ENCODE results near the gene TRPC4AP.
"Not testable (repeated sequence)": the region's sequence is repeated elsewhere in the genome, so short reads cannot be mapped to it uniquely, and the experiment has no call there.

Gene TRPC4AP

GRCh38 chr20:35106827-35107380 lies 14.3 kb upstream of the TRPC4AP start:
- DNase-seq (ENCODE audit: low spot score), result no peak
- FAIRE-seq, result no peak

- DNase-seq (ENCODE audit: low spot score), result no peak
- no peak for FAIRE-seq
These were observed 12.2 kb upstream of the TRPC4AP start for GRCh38 chr20:35104685-35105295.

DNA sequence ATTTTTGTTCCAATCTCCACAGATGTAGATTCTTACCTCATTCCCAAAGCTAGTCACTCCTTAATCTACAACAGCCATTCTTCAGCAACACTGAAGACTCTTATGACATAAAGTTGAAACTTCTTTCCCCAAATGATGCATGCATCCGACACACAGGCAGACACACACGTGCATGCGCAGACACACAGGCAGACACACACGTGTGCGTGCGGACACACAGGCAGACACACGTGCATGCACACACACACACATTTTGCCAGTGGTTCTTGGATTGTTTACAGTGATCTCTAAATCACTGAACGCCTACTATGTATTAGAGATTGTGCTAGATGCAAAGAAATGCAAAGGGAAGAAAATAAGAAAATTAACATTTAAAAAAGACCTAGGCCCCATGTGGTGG lies 9.0 kb upstream of the TRPC4AP start:
- no peak for DNase-seq (ENCODE audit: low spot score)
- FAIRE-seq, result no peak

DNA sequence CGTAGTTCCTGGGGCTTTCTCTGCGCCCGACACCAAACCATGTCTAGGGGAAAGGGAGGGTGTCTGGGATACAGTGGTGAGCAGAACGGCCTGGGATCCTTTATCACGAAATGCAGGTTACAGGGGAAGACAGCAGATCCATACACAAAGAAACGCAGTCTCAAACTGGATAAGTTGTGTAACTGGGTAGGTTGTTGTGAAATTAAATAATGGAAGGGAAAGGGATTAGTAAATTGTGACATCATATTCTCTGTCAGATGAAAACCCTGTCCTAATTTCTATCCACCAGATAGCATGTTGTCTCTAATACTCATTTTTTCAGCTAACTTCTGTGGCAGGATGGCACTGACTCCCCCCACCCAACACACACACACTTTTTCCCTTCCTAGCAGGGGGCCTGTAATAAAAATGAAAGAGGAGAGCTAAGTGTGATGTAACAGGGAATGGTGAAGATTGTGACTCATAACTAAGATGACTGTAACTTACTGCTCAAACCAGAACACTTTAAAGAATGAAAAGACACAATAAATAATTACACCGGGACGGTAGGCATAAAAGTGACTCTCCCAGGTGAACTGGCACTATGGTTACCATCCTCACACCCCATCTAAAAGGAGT lies 769 bp upstream of the TRPC4AP start:
- peak; percentile 89 for DNase-seq (ENCODE audit: low spot score)

DNA sequence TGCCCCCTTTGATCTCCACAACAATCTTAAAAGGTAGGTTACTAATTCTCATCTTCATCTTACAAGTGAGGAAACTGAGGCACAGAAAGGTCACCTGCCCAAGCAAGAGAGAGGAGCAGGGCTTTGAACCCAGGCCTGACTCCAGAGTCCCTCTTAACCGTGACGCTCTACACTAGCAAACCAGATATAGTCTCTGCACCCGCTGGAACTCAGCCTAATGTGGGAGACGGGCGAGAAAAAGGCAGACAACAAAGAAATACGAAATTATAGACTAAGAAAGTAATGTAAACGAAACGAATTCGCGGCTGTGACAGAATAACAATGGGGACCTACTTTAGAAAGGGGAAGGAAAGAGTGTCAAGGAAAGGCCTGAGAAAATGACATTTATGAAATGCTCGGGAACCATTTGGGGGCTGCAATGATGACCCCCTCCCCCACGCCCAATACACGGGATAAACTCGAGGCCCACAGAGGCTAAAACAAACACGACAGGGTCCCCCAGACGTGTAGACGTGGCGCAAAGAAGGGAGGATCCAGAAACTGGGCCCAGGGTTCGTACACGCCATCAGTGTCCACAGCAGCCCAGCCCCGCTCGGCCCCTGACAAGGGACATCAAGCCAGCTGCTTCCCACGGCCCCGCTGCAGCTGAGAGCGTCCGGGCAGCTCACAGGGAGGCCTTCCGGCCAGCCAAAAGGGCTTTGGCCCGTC lies 637 bp downstream of the TRPC4AP start:
- no peak for DNase-seq (ENCODE audit: low spot score)
- no peak for FAIRE-seq

More for the DNA sequence above, 769 bp upstream of the TRPC4AP start:
- FAIRE-seq, result peak; percentile 85

GRCh38 chr20:35088231-35089145 lies 4.1 kb downstream of the TRPC4AP start:
- no peak for FAIRE-seq
- no peak for DNase-seq (ENCODE audit: low spot score)

DNA sequence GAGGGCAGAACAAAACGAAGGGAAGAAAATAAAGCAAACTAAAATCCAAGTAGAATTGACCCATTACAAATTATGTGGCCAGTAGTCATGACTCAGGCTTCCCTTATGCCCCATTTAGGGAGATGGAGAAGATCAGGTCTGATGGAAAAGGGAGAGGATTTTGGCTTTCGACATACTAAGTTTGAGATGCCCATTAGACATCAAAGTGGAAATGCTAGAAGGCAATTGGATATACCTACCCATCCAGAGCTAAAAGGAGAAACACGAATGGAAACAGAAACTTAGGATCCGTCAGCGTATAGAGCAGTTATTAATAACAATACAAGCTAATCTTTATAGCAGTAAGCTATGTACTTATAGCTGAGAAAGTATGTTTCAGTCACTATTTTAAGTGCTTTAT lies 4.8 kb downstream of the TRPC4AP start:
- no peak for FAIRE-seq
- no peak for DNase-seq (ENCODE audit: low spot score)

- FAIRE-seq (no peak), DNase-seq (ENCODE audit: low spot score) (no peak)
These were observed 5.3 kb downstream of the TRPC4AP start for GRCh38 chr20:35087355-35087754.

DNA sequence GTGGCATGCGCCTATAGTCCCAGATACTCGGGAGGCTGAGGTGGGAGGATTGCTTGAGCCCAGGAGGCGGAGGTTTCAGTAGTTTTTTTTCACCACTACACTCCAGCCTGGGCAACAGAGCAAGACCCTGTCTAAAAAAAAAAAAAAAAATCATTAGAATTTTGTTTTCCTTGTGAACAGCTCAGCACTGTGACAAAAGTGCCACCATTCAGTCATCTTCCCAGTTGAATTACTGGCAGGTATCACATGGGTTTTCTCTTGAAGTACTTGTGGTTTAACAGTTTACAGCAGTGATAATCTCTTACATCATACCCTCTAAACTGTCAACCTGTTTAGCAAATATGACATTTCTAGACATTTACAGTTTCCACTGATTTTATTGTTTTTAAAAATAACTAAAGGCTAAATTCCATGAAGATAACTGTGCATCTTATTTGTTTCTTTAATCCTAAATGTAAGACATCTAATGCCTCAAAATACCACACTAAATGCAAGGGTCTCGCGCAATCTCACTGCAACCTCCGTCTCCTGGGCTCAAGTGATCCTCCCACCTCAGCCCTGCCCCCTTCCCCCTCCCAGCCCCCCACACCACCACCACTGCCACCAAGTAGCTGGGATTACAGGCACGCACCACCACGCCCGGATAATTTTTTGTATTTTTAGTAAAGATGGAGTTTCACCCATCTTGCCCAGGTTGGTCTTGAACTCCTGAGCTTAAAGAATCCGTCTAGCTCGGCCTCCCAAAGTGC lies 7.0 kb downstream of the TRPC4AP start:
- no peak for FAIRE-seq
- DNase-seq (ENCODE audit: low spot score), result no peak

DNA sequence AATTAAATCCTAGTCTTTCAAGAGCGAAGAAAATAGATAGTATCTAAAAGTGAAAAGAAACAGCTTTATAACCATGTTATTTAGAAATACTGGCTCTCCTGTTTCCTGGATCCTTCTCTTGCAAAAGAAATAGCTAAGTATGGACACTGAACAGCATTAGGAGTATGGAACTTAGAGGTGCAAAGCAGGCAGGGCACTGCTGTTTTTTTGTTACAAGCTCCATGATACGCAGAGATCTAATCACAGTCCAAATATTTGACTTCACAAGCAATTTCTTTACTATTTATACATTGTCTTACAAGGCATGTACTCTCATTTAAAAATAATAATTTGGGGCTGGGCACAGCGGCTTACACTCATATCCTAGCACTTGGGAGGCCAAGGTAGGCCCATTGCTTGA lies 7.6 kb downstream of the TRPC4AP start:
- FAIRE-seq (no peak), DNase-seq (ENCODE audit: low spot score) (no peak)

GRCh38 chr20:35080348-35080642 lies 12.3 kb downstream of the TRPC4AP start:
- DNase-seq (ENCODE audit: low spot score); FAIRE-seq: not testable (repeated sequence)

- DNase-seq (ENCODE audit: low spot score) (no peak), FAIRE-seq (no peak)
These were observed 12.9 kb downstream of the TRPC4AP start for GRCh38 chr20:35079472-35080347.

DNA sequence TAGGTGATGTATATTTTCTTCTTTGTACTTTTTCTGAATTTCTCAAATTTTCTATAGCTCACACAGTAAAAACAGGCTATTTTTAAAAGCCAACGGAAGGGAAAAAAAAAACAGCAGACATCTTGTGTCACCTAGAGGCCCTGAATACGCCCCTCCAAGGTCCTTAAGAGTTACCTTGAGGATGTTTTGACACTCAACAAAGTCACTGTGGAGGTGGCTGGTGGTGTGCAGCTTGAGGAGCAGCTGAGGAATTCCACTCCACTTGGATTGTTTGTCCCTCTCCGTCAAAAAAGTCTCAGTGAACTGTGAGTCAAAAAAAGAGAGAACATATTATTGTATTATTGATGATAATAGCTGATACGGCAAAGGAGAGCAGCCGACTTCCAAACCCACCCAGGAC lies 14.7 kb downstream of the TRPC4AP start:
- no peak for DNase-seq (ENCODE audit: low spot score)
- no peak for FAIRE-seq

DNA sequence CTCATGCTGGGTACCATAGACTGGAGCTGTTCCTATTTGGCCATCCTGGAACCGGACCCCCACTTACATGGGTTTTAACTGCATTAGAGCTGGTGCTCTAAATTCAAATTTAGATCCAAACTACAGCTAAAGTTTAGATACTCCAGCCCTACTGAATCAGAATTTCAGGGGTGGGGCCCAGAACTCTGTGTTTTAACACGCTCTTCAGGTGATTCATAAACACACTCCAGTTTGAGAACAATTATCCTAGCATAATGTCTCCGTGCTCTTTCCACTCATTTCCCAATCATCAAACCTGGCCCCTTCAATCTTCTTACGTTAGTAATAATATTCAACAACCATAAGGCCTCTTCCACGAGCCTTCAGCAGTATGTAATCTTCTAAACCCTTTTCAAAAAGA lies 15.3 kb downstream of the TRPC4AP start:
- DNase-seq (ENCODE audit: low spot score), result no peak
- FAIRE-seq, result no peak

DNA sequence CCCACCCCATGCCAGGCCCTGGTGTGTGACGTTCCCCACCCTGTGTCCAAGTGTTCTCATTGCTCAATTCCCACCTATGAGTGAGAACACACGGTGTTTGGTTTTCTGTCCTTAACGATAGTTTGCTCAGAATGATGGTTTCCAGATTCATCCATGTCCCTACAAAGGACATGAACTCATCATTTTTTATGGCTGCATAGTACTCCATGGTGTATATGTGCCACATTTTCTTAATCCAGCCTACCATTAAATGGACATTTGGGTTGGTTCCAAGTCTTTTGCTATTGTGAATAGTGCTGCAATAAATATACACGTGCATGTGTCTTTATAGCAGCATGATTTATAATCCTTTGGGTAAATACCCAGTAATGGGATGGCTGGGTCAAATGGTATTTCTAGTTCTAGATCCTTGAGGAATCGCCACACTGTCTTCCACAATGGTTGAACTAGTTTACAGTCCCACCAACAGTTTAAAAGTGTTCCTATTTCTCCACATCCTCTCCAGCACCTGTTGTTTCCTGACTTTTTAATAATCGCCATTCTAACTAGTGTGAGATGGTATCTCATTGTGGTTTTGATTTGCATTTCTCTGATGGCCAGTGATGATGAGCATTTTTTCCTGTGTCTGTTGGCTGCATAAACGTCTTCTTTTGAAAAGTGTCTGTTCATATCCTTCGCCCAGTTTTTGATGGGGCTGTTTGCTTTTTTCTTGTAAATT lies 21.0 kb downstream of the TRPC4AP start:
- FAIRE-seq; DNase-seq (ENCODE audit: low spot score): not testable (repeated sequence)

GRCh38 chr20:35066194-35066593 lies 26.4 kb downstream of the TRPC4AP start:
- DNase-seq (ENCODE audit: low spot score) (no peak), FAIRE-seq (no peak)

DNA sequence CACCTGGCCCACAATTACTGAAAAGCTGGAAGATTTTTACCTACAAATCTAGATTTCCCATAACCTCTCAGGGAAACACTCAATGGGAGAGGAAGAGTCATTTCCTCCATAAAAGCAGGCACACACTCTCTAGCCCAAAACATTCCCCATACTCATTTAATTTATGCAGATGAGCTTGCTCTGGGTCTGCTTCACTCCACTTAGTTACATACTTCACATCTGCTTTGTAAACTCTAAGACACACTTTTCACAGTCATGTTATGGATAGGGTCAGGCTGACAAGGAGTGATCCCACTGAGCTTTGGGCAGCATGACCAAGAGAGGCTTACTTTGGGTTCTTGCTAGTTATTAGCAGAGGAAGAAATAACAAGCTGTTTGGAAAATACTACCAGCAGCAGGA lies 27.4 kb downstream of the TRPC4AP start:
- no peak for FAIRE-seq
- DNase-seq (ENCODE audit: low spot score), result no peak

DNA sequence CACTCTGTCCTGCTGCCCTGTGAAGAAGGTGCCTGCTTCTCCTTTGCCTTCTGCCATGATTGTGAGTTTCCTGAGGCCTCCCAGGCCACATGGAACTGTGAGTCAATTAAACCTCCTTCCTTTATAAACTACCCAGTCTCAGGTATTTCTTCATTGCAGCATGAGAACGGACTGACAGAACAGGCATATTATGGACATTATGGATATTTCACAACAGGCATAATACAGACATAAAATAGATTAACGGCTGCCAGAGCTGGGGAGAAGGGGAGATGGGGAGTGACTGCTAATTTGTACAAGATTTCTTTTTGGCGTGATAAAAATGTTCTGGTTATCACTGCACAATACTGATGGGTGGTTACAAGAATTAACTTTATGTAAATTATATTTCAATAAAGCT lies 29.4 kb downstream of the TRPC4AP start:
- FAIRE-seq, result no peak
- no peak for DNase-seq (ENCODE audit: low spot score)

- FAIRE-seq (no peak), DNase-seq (ENCODE audit: low spot score) (no peak)
These were observed 30.1 kb downstream of the TRPC4AP start for GRCh38 chr20:35062478-35062877.

Measured in RCC 7860 (cell line).